PC-9 (cell line): ENCODE data around the gene PHLPP1. TPM values are rescaled to one million over a fixed set of nuclear protein-coding genes. Genes with fewer than 3 reads are reported as not detected.

Source experiments
- BruUV-seq: library from RNA; stranded (reverse); fragments of 400-500 nt; replicated peaks from 2 replicates; lab custom pipeline; 2021; lab: Mats Ljungman, UMichigan
- CTCF ChIA-PET: fragments of 300-600 bp; sonication (Branson Sonifier 250); formaldehyde crosslinking; loops from one replicate; lab custom pipeline; 2022; ENCODE audit warnings: antibody characterized with exemption; lab: Charles Lee
- POLR2A ChIA-PET: fragments of 300-600 bp; sonication (Branson Sonifier 250); formaldehyde crosslinking; loops from one replicate; lab custom pipeline; 2022; ENCODE audit warnings: antibody characterized with exemption; ENCODE audit not compliant: unreplicated experiment; lab: Charles Lee
- DNase-seq, 2 experiments: peaks; one replicate each; pipeline versions ENCODE4 v3.0.0 to v3.0.0-alpha.2; 2015 to 2022; ENCODE audit warnings: mixed read lengths in 1 of 2
- H2AFZ ChIP-seq: fragments of 200-600 bp; sonication (generic); 2 replicates; pipeline ENCODE4 v1.8.1; 2017; ENCODE audit warnings: antibody characterized with exemption
- H3F3A ChIP-seq: fragments of 200-600 bp; sonication (generic); 2 replicates; pipeline ENCODE4 v1.8.1; 2017; ENCODE audit warnings: antibody characterized with exemption, mild to moderate bottlenecking, low read depth; ENCODE audit not compliant: insufficient read depth
- H3K27ac ChIP-seq: fragments of 200-600 bp; sonication (generic); 2 replicates; pipeline ENCODE4 v1.6.1; 2016; ENCODE audit warnings: mixed run types
- H3K27me3 ChIP-seq: fragments of 200-600 bp; sonication (generic); 2 replicates; pipeline ENCODE4 v1.6.1; 2016; ENCODE audit warnings: low read depth, mixed run types; ENCODE audit not compliant: insufficient read depth
- H3K36me3 ChIP-seq: fragments of 200-600 bp; sonication (generic); 2 replicates; pipeline ENCODE4 v1.6.1; 2016; ENCODE audit warnings: low read depth, mixed run types
- H3K4me1 ChIP-seq: fragments of 200-600 bp; sonication (generic); replicated peaks from 2 replicates; pipeline ENCODE4 v1.6.1; 2016; ENCODE audit warnings: mixed run types; ENCODE audit not compliant: insufficient read depth
- H3K4me2 ChIP-seq: fragments of 200-600 bp; sonication (generic); 2 replicates; pipeline ENCODE4 v1.6.1; 2017; ENCODE audit warnings: mixed run types
- H3K4me3 ChIP-seq: fragments of 200-600 bp; sonication (generic); 2 replicates; pipeline ENCODE4 v1.6.1; 2016; ENCODE audit warnings: mixed run types
- H3K79me2 ChIP-seq: fragments of 200-600 bp; sonication (generic); 2 replicates; pipeline ENCODE4 v1.6.1; 2017; ENCODE audit warnings: low read depth, mixed run types
- H3K9me2 ChIP-seq: fragments of 200-600 bp; sonication (generic); 2 replicates; pipeline ENCODE4 v1.8.1; 2017; ENCODE audit warnings: mild to moderate bottlenecking; ENCODE audit not compliant: insufficient read depth
- H3K9me3 ChIP-seq: fragments of 200-600 bp; sonication (generic); 2 replicates; pipeline ENCODE4 v1.8.1; 2016; ENCODE audit warnings: low read depth; ENCODE audit not compliant: insufficient read depth
- H4K20me1 ChIP-seq: fragments of 200-600 bp; sonication (generic); 2 replicates; pipeline ENCODE4 v1.8.1; 2017; ENCODE audit not compliant: insufficient read depth
- EZH2 ChIP-seq: fragments of 200-600 bp; sonication (generic); IDR thresholded peaks from 2 replicates; pipeline ENCODE4 v1.8.0; 2017; ENCODE audit warnings: antibody characterized with exemption, low read depth
- intact Hi-C: fragments of 100-400 bp; cut with micrococcal nuclease; formaldehyde crosslinking; loops from one replicate; pipeline ENCODE4 v1.10.0; 2022; ENCODE audit not compliant: unreplicated experiment
- total RNA-seq: library from RNA; stranded (reverse); gene quantifications from 2 replicates; pipeline ENCODE4 v1.2.3, GENCODE V29; 2021
- TF ChIP-seq, protein P1 (sequence below): fragments of 200-600 bp; sonication (generic); conservative IDR thresholded peaks from 2 replicates; pipeline ENCODE4 v1.6.1; 2017; ENCODE audit warnings: mixed run types, antibody characterized with exemption, mild to moderate bottlenecking, moderate library complexity

Gene PHLPP1
- total RNA-seq, 1 experiment from 2014 or later: 21.1 TPM

DNA sequence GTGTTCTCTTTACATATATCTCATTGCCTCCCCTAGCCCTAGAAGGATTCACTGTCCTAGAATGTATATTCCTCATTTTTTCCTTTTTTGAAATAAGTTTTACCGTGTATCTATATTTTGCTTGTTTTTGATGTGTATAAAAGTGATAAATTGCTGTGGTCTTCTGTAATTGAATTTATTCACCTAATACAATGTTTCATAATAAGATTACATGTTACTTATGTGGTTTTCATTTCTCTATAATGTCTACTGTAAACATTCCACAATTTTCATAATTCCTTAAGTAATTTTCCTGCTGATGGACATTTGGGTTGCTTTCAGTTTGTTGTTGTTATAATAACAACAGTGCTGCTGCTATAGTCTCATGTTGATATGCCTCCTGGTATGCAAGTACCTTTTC lies 118.2 kb downstream of the PHLPP1 start:
- CTCF ChIA-PET: no interaction called here
- intact Hi-C loops: no loop called here
- Histone ChIP-seq H3K9me2 (no peaks in the 10 kb centered on the region), H3K36me3 (0 out of 2 replicates have a peak, but pooled peaks cover 6% of the 10 kb centered on the region), H3F3A (peaks cover 15% of the 10 kb centered on the region), H4K20me1 (no peaks in the 10 kb centered on the region), H3K4me3 (no peak overlapping the region), H3K27me3 (no peaks in the 10 kb centered on the region), H3K4me2 (no peak overlapping the region), H3K79me2 (peaks cover 37% of the 10 kb centered on the region), H3K9me3 (no peaks in the 10 kb centered on the region), H3K27ac (no peak overlapping the region), H3K4me1 (peaks cover 25% of the 10 kb centered on the region), H2AFZ (no peak overlapping the region)
- TF ChIP-seq EZH2: no peak
- TF ChIP-seq, protein P1, sequence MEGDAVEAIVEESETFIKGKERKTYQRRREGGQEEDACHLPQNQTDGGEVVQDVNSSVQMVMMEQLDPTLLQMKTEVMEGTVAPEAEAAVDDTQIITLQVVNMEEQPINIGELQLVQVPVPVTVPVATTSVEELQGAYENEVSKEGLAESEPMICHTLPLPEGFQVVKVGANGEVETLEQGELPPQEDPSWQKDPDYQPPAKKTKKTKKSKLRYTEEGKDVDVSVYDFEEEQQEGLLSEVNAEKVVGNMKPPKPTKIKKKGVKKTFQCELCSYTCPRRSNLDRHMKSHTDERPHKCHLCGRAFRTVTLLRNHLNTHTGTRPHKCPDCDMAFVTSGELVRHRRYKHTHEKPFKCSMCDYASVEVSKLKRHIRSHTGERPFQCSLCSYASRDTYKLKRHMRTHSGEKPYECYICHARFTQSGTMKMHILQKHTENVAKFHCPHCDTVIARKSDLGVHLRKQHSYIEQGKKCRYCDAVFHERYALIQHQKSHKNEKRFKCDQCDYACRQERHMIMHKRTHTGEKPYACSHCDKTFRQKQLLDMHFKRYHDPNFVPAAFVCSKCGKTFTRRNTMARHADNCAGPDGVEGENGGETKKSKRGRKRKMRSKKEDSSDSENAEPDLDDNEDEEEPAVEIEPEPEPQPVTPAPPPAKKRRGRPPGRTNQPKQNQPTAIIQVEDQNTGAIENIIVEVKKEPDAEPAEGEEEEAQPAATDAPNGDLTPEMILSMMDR: no peak
- DNase-seq: no peak
- BruUV-seq: no TSS peak
- POLR2A ChIA-PET: no interaction called here

DNA sequence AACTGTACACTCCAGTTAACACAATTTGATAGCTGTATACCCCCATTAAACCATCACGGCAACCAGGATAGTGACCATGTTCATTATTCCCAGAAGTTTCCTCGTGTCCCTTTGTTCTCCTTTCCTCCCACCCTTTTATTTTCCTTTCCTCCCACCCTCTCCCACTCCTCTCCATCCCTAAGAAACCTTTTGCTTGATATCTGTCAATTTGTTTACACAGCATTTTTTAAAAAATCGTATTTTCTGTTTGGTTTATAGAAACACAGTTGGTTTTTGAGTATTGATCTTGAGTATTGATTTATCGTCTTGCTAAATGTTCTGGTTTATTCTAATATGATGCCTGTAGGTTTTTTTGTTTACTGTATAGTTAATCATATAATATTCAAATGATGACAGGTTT lies 119.4 kb downstream of the PHLPP1 start:
- Histone ChIP-seq H3K36me3 (0 out of 2 replicates have a peak, but pooled peaks cover 6% of the 10 kb centered on the region), H3K27ac (no peak overlapping the region), H2AFZ (no peak overlapping the region), H4K20me1 (no peaks in the 10 kb centered on the region), H3K79me2 (peaks cover 37% of the 10 kb centered on the region), H3K27me3 (no peaks in the 10 kb centered on the region), H3K4me1 (peaks cover 31% of the 10 kb centered on the region), H3K4me3 (no peak overlapping the region), H3K4me2 (no peak overlapping the region), H3F3A (peaks cover 15% of the 10 kb centered on the region), H3K9me3 (no peaks in the 10 kb centered on the region), H3K9me2 (no peaks in the 10 kb centered on the region)
- BruUV-seq: no TSS peak
- DNase-seq: no peak
- intact Hi-C loops: no loop called here
- CTCF ChIA-PET: no interaction called here
- POLR2A ChIA-PET: no interaction called here
- TF ChIP-seq, protein P1: no peak

DNA sequence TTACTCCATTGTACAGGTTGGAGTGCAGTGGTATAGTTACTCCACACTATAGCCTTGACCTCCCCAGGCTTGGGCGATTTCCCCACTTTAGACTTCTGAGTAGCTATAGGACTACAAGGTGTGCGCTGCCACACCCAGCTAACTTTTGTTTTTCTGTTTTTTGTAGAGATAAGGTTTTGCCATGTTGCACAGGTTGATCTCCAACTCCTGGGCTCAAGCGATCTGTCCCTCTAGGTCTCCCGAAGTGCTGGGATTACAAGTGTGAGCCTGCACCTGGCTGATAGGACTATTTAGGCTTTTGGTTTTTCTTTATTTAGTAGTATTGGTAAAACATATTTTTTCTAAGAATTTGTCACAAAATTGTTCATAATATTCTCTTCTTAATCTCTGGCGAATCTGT lies 121.7 kb downstream of the PHLPP1 start:
- CTCF ChIA-PET: interaction anchor here (0.6 kb wide), 1 partner anchor 251 kb away, joined by 4 read pairs; no protein-coding TSS in a partner anchor
- no TSS peak for BruUV-seq
- POLR2A ChIA-PET: no interaction called here

More for the DNA sequence above, 121.7 kb downstream of the PHLPP1 start:
- intact Hi-C loops: no loop called here
- no peaks in the 10 kb centered on the region for H3K27me3 ChIP-seq
- peaks cover 41% of the 10 kb centered on the region for H3K79me2 ChIP-seq
- no peak overlapping the region for H2AFZ ChIP-seq
- H3K36me3 ChIP-seq: no peaks in the 10 kb centered on the region
- peaks cover 9% of the 10 kb centered on the region for H3F3A ChIP-seq
- TF ChIP-seq EZH2: no peak
- TF ChIP-seq, protein P1: no peak
- H3K9me2 ChIP-seq: no peaks in the 10 kb centered on the region
- H3K4me2 ChIP-seq: no peak overlapping the region
- H3K4me3 ChIP-seq: no peak overlapping the region
- no peaks in the 10 kb centered on the region for H4K20me1 ChIP-seq
- peaks cover 29% of the 10 kb centered on the region for H3K4me1 ChIP-seq
- no peak overlapping the region for H3K27ac ChIP-seq
- no peak for DNase-seq
- H3K9me3 ChIP-seq: no peaks in the 10 kb centered on the region; the same call in 1 of the 2 replicates
